ENCODE data around the gene APRT.
"Not testable (repeated sequence)": the region's sequence is repeated elsewhere in the genome, so short reads cannot be mapped to it uniquely, and the experiment has no call there.

APRT gene

DNA sequence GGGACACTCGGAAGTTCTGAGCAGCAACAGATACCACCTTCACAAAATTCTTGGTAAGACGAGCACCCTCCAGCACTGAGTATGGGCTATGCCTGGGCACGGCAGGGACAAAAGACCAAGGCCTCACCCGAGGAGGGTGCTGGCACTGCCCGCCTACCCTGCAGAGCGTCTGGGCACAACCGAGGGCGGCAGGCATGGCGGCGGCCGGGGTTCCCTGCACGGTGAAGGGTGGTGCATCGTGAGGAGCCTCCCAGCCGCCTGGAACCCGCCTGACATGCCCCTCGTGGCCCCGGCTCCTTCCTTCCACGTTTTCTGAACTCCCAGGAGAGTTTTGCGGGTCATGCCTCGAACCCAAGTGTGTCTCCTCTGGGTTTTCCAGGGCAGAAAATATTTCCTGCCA is 26.1 kb upstream of the APRT start:
- DNase-seq (ENCODE audit: insufficient read length, low spot score) = no peak
- FAIRE-seq = no peak
- no peak for TF ChIP-seq POLR2A (IDR thresholded peaks at IDR 0.05; ENCODE audit: low read depth, low read length)

DNA sequence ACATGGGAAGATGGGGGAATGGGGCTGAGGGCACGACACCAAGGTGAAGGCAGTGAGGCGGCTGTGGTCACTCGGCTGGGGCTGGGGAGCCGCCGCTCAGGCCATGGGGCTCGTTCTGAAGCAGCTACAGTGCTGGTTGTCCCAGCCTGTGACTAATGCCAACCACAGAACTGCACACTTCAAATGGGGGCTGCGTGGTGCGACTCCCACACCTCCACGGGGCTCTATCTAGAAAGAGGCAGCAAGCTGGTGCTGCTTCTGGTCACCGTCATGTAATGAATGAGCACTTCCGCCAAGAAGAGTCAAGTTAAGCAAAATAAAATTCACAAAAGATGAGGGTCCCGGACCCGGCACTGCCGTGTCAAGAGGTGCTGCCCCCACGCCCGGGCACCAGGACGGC is 25.1 kb upstream of the APRT start:
- no peak for TF ChIP-seq POLR2A (IDR thresholded peaks at IDR 0.05; ENCODE audit: low read depth, low read length)
- FAIRE-seq (no peak), DNase-seq (ENCODE audit: insufficient read length, low spot score) (no peak)

DNA sequence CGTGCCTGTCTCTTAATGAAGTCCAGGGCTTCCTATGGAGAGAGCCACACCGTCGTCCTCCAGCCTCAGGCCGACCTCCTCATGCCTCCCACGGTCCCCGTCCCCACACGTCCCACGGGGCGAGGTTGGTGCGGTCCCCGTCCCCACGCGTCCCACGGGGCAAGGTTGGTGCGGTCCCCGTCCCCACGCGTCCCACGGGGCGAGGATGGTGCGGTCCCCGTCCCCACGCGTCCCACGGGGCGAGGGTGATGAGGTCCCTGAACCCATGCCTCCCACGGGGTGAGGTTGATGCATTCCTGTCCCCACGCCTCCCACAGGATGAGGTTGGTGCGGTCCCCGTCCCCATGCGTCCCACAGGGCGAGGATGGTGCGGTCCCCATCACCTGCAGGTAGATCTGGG is 24.1 kb upstream of the APRT start:
- FAIRE-seq = no peak
- TF ChIP-seq POLR2A (IDR thresholded peaks at IDR 0.05; ENCODE audit: low read depth, low read length) = no peak
- no peak for DNase-seq (ENCODE audit: insufficient read length, low spot score)

DNA sequence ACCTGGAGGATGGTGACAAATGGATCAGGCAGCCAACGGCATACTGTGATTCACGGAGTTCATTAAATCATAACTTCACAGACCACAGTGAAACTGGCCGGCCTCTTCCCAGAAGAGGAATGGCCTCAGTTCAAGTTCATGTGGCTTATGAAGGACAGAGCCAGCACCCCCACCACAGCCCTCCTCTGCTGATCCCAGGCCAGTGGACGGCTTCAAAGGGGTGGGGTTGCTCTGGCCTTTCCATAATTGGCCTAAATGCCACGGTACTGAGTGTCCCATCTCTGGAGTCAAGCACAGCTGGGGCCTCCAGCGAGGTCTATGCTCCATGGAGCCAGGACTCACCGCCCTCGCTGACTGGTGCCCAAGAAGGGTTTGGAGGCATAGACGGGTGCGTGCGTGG is 23.7 kb upstream of the APRT start:
- FAIRE-seq (no peak), DNase-seq (ENCODE audit: insufficient read length, low spot score) (no peak)
- TF ChIP-seq POLR2A (IDR thresholded peaks at IDR 0.05; ENCODE audit: low read depth, low read length) = no peak

DNA sequence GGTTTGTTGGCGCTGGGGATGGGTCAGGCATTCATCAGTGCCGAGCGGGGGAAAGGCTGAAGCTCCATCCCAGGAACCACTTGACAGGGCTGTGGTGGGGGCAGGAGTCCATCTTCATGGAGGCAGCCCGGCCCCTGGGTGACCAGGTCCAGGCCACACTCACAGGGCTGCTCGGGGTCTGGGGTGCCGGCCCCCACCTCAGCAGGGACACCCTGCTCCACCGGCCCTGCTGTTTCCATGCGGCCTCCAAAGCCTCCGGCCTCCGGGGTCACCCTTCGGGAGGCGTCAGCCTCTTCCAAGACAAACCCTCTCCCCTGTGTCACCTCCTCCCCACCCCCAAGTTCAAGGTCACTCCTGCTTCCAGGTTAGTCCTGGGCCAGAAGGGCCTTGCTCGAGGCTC is 22.9 kb upstream of the APRT start:
- FAIRE-seq = no peak
- no peak for TF ChIP-seq POLR2A (IDR thresholded peaks at IDR 0.05; ENCODE audit: low read depth, low read length)

DNA sequence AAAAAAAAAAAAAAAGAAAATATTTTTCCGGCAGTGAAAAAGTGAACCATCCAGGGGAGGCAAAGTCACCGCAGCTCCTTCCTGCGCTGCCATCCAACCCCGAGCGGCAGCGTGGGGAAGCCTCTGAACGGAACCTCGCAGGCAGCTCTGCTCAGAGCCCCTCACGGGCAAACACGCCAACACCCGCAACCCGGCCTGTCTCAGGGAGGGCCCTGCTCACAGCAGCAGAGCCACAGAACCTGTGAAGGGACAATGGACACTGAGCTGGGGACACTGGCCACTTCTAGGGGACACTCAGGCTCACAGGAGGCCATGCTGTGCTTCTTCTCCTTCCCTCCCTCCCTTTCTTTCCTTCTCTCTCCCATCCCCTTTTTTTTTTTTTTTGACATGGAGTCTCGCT is 21.4 kb upstream of the APRT start:
- FAIRE-seq = no peak
- DNase-seq (ENCODE audit: insufficient read length, low spot score) = no peak
- no peak for TF ChIP-seq POLR2A (IDR thresholded peaks at IDR 0.05; ENCODE audit: low read depth, low read length)

More for the DNA sequence above, 22.9 kb upstream of the APRT start:
- DNase-seq (ENCODE audit: insufficient read length, low spot score) = no peak

DNA sequence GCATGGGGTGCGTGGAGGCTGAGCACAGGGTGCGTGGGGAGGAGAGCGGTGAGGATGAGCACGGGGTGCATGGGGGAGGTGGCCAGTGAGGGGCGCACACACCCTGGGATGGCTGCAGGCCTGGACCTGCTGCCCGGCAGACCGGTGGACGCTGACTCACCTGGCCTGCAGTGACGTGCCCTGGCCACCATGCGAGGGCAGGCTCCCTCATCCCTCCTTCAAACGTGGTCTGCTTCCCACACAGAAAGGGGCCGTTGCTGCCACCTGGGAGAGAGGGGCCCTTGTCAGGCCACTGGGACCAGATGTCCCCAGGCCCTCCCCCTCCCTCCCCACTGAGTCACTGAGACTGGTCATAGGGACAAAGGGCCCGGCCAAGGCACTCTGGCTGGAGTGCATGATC is 20.1 kb upstream of the APRT start:
- DNase-seq (ENCODE audit: insufficient read length, low spot score) (peak; percentile 52), FAIRE-seq (no peak)
- TF ChIP-seq POLR2A (IDR thresholded peaks at IDR 0.05; ENCODE audit: low read depth, low read length) = no peak

DNA sequence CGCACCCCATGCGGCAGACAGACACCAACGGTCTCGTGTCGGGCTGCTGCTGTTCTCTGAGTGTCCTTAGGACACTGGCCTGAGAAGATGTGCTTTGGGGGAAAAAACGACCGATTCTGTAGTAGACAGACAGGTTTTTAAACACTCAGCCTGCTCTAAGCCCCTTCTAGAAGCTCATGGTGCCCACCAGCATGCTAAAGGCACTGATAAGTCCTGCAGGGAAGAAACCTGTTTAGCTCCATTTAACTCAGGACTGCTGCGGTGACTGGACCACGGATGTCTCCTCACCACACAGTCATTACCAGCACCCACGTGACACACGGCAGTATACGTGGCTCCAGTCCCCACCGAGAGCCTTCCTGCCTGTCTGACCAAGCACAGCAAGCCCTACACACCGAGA is 19.1 kb upstream of the APRT start:
- TF ChIP-seq POLR2A (IDR thresholded peaks at IDR 0.05; ENCODE audit: low read depth, low read length) = no peak
- no peak for DNase-seq (ENCODE audit: insufficient read length, low spot score)
- FAIRE-seq = no peak

DNA sequence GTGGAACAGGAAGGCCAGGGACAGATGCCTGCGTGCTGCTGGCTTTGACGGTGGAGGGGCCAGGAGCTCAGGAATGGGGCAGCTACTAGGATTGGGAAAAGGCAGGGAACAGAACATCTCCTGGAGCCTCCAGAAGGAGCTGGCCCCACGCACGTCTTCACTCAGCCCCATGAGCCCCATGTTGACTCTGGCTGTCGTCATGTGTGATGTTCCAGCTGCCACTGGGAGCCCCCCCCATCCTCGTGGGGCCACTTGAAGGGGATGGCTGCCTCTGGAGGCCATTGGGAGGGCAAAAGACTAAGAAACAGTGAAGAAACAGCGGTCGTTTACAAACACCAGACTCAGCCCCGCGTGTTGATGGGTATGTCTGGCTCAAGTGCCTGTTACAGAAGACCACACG is 18.5 kb upstream of the APRT start:
- FAIRE-seq (no peak), DNase-seq (ENCODE audit: insufficient read length, low spot score) (no peak)
- TF ChIP-seq POLR2A (IDR thresholded peaks at IDR 0.05; ENCODE audit: low read depth, low read length) = no peak

DNA sequence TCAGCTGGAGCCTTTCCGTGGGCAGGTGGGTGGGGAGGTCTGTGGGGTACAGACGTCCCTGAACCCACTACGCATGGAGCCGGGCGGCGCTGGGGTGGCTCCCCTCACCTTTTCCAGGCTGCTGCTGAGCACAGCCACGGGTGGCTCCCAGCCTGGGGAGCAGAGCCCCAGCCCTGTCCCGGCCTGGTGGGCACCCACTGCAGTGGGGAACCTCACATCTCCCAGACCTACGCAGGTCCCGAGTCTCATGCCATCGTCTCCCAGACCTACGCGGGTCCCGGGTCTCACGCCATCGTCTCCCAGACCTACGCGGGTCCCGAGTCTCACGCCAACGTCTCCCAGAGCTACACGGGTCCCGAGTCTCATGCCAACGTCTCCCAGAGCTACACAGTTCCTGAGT is 17.0 kb upstream of the APRT start:
- TF ChIP-seq POLR2A (IDR thresholded peaks at IDR 0.05; ENCODE audit: low read depth, low read length) = no peak
- FAIRE-seq = no peak
- DNase-seq (ENCODE audit: insufficient read length, low spot score) = no peak

DNA sequence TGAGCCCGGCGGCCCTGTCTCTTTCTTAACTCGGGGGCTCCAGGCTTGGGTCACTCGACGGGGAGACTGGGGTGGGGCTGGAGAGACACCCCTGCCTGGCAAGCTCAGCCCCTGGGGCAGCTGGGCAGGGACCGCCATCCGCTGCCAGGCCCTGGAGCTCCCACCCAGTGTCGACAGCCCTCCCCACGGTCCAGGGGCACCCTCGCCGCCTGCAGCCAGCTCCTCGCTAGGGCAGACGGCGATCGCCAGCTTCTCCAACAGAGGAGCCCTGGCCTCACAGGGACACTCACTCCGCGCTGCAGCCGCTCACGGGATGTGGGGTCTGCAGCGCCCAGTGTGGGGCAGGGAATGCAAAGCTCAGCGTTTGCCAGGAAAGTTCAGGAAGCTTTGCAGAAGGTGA is 16.0 kb upstream of the APRT start:
- FAIRE-seq (no peak), DNase-seq (ENCODE audit: insufficient read length, low spot score) (no peak)
- TF ChIP-seq POLR2A (IDR thresholded peaks at IDR 0.05; ENCODE audit: low read depth, low read length) = no peak

DNA sequence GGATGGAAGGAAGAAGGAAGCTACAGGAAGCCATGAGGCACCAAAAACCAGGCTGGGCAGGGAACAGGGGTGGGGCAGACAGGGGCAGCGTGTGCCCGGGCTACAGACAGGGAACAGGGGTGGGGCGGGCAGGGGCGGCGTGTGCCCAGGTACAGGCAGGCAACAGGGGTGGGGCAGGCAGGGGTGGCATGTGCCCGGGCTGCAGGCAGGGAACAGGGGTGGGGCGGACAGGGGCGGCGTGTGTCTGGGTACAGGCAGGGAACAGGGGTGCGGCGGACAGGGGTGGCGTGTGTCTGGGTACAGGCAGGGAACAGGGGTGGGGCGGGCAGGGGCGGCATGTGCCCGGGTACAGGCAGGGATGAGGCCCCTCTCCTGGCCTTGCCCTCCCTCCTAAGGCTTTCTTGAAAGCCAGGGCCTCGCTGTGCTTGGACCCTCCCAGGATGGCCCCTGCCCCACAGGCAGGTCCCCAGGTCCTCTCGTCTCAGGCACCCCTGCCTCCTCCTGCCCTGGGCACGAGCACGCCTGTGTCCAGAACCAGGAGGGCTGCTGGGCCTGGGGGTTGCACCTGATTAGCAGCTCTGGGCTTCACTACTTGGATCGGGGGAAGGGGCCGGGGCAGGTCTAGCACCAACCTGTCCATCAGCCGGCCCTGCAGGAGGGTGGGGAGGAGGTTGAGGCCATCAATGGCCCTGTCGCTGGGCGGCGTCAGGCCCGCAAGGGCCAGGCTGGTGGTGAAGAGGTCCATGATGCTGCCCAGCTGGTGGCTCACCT is 14.5 kb upstream of the APRT start:
- TF ChIP-seq POLR2A (IDR thresholded peaks at IDR 0.05; ENCODE audit: low read depth, low read length) = no peak
- no peak for DNase-seq (ENCODE audit: insufficient read length, low spot score)
- FAIRE-seq = no peak

DNA sequence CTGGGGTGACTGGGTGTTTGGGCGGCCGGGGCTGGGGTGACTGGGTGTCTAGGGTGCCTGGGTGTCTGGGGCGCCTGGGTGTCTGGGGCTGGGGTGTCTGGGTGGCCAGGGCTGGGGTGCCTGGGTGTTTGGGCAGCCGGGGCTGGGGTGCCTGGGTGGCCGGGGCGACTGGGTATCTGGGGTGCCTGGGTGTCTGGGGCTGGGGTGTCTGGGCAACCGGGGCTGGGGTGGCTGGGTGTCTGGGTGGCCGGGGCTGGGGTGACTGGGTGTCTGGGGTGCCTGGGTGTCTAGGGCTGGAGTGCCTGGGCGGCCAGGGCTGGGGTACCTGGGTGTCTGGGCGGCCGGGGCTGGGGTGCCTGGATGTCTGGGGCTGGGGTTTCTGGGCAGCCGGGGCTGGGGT is 13.4 kb upstream of the APRT start:
- FAIRE-seq (no peak), DNase-seq (ENCODE audit: insufficient read length, low spot score) (no peak)
- TF ChIP-seq POLR2A (IDR thresholded peaks at IDR 0.05; ENCODE audit: low read depth, low read length) = no peak

DNA sequence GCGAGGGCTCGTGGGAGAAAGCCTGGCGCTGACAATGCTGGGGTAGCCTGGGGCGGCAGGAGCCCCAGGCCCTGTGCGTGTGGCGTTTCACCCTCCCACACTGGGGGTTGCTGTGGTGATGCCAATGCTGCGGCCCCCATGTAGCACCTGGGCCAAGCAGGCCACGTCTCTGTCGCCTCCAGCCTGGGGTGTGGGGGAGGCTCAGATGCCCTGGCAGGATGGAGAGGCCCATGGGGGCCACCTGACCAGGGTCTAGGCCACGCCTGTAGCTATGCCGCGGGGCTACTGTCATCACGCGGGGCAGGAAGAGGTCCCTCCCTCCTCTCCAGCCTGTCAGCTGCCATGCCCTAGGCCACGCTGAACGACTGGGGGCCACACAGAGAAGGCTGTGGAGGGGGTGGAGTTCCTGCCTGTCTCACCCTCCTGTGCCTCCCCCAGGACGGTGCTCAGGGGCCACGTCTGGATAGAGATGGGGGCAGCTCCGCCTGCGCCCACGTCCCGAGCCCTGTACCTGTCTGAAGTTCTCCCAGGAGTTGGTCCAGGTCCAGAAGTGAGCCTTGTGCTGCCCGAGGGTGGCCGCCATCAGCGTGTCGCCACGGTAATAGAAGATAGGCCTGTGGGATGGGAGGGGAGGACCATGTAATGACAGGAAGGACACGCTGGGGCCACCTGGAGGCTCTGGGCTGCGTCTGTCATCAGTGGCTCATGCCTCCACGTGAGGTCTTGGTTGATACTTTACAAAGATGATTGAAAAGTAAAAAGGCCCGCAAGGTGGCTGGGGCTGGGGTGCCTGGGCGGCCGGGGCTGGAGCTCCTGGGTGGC is 12.7 kb upstream of the APRT start:
- no peak for TF ChIP-seq POLR2A (IDR thresholded peaks at IDR 0.05; ENCODE audit: low read depth, low read length)
- no peak for DNase-seq (ENCODE audit: insufficient read length, low spot score)
- no peak for FAIRE-seq

DNA sequence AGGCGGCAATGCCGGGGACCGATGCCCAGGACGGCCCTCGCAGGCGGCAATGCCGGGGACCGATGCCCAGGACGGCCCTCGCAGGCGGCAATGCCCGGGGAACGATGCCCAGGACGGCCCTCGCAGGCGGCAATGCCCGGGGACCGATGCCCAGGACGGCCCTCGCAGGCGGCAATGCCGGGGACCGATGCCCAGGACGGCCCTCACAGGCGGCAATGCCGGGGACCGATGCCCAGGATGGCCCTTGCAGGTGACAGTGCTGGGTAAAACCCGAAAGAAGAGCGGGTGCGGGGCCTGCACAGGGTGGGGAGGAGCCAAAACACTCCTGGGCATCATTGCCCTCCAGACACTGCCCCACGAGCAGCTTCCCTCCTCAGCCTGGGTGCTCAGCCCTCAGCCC is 11.9 kb upstream of the APRT start:
- FAIRE-seq; DNase-seq (ENCODE audit: insufficient read length, low spot score): not testable (repeated sequence)

All from H54 (cell line).